HG03196 (cell line): Measurements from ENCODE around the gene C1QTNF9B.
"Not testable (repeated sequence)": the region's sequence is repeated elsewhere in the genome, so short reads cannot be mapped to it uniquely, and the experiment has no call there.

Experiments used
- ATAC-seq: cut with Tn5 transposase; IDR thresholded peaks from one replicate; pipeline ENCODE4 v1.9.1; 2021; ENCODE audit not compliant: unreplicated experiment

C1QTNF9B gene

DNA sequence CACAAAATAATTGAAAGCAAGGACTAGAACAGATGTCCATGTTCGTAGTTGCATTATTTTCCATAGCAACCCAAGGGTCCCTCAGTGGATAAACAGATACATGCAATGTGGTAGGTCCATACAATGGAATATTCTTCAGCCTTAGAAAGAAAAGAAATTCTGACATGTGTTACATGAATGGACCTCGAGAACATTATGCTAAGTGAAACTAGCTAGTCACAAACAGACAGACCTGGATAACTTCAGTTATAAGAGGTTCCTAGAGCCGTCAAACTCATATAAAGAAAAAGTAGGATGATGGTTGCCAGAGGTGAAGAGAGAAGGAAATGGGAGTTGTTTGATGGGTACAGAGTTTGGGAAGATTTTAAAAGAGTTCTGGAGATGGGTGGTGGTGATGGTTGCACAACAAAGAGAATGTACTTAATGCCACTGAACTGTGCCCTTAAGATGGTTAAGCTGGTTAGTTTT, at the start of gene C1QTNF9B:
TSS of gene C1QTNF9B (minus strand) at position 51 of the 468 bp plus-strand sequence.
- ATAC-seq, result not testable (repeated sequence)

DNA sequence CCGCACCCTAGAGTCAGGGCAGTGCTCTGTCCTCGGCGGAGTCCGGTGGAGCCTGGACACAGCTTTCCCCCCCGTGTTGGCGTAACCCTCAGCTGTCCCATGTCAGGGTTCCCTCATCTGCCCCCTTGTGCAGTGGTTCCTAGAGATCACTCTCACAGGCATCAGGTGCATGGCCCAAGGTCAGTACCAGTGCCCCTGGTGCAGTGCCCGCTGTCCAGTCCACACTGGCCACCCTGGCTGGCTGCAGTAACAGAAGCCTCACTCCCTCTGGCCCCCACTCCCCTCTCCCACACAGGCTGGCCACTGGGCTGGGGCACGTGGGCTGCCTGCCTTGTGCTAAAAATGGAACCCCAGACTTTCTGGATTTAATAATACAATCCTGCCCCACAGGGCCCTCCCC, 49.6 kb upstream of the C1QTNF9B start:
- no peak for ATAC-seq

DNA sequence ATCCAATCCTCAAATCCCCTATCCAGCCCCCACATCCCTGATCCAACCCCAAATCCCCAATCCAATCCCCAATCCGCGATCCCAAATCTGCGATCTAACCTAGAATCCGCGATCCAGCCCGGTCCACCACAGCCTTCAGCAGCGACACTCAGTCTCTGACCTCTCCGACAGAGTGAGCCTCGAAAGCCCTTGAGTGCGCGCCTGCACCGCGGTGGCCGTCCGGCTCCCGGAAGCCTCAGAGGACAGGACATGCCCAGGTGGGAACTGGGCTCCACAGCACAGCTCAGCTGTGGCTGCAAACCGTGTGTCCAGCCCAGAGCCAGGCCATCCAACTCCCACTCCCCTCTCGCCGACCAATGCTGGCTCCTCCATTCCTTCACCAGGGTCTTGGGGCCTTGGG, 48.8 kb upstream of the C1QTNF9B start:
- no peak for ATAC-seq

DNA sequence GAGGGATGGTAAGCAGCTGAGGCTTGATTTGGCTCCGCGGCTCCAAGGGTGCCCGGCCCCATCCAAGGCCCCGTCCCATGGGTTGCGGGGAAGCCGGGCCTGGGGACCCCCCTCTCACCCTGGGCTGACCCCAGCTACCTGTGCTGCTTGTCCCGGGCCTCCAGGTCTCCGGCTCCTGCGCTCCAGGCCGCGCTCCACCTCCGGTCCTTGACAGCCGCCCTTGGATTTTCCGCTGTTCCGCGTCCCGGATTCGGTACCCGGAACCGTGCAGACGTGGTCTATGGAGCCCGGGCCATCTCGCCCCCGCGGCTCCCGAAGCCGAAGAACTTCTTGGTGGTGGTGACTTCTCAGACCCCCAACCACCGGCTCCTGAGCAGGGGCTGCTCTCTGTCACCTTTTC, 48.3 kb upstream of the C1QTNF9B start:
- ATAC-seq, result no peak

DNA sequence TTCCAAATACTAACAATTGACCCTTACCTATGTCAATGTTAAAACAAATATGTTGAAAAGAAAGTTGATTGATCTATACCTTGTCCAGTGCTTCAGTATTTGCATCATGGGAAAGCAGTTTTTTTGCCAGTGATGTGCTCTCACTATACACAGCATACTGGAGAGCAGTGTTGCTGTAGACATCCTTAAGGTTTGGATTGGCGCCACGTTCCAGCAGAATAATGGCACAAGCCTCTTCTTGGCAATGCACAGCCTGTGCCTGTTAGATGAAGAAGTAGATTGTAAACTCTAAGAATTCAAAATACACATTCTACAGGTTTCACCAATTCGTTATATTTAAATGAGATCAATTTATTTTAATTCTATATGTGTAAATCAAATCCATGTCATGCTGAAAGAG, 43.9 kb upstream of the C1QTNF9B start:
- ATAC-seq, result no peak

DNA sequence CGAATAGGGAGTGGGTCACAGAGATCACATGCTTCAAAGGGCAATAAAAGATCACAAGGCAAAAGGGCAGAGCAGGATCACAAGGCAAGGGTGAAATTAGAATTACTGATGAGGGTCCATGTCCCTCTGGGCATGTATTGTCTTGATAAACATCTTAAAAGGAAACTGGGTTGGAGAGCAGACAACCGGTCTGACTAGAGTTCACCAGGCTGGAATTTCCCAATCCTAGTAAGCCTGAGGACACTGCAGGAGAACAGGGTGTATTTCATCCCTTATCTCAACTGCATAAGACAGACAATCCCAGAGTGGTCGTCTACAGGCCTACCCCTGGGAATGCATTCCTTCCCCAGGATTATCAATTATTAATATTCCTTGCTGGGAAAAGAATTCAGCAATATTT, 42.4 kb upstream of the C1QTNF9B start:
- not testable (repeated sequence) for ATAC-seq

DNA sequence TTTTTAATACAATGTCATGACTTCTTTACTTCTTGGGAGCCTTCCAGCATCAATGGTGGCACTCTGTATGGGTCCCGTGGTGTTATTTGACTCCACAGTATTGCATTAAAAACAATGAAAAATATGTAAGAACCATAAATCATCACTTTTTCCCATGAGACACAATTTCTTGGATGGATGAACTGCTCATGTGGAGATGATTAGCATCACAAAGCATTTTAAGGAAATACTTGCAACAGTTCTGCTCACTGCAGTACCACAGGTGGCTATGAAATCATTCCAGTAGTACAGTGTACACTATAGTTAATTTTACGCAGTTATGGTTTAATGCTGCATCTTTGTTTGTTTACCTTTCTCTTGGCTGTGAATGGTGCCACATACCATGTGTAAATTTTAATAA, 37.2 kb upstream of the C1QTNF9B start:
- no peak for ATAC-seq

DNA sequence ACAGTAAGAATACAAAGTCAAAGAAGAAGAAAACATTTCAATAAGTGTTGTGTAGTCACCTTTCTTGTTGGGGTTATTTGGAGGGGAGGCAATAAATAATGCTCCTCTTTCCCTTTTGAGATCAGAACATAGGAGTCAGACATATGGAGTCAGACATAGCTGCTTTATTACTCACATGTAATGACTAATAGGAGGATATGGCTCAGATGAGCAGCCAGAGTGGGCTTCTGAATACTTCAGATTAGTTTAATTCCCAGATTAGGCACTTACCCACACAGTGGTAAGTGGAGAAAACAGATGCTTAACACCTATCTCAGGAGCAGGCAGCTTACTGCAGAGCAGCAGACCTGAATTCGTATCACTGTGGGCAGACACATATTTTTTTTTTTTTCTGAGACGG, 31.7 kb upstream of the C1QTNF9B start:
- no peak for ATAC-seq

DNA sequence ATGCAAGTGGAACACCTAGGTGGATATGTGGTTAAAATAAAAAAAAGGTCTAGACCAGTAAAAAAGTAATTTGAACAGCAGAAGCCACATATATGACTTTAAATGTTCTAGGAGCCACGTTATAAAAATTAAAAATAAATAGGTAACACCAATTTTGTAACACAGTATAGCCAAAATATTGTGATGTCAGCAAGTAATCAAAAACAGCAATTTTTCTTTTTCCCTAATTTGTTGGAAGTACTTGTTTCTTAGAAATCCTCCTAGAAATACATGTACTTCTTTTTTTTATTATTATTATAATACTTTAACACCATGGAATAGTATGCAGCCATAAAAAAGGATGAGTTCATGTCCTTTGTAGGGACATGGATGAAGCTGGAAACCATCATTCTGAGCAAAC, 25.7 kb upstream of the C1QTNF9B start:
- ATAC-seq, result no peak

DNA sequence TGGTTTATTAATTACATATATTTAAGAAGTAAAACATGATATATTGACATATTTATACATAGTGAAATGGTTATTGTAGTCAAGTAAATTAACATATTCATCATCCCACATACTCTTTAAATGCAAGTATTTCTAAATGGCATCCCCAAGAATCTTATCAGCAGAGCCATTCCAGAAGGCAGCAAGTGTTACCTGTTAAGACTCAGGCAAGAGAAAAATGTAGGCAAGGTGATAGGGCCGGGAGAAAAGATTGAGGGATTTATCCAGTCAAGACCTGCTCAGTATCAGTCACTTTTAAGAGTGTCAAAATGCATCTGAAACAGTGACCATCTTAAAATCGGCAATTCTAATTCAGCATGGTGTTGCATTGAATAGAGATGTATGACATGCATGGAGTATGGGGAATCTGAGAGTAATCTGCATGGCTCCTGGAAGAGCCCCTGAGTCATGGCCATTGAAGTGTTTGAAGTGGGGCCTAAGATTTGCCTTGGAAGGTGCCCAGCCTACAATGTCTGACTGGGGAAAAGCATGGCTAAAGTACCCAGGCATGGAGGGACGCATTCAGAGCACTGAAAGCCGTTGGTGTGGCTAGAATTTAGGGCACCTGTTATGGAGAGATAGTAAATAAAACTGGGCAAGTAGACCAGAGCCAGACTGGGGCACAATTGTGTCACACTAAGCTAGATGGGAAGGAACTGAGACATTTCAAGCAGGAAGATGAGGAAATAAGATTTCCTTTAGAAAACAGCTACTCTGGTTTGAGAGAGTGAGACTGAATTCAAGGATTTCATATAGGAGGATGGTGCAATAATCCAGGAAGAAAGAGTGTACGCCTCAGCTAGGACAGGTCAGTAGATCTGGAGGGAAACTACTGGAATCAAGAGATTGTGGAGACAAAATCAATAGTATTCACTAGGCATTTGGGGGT, 25.0 kb upstream of the C1QTNF9B start:
- ATAC-seq, result no peak

DNA sequence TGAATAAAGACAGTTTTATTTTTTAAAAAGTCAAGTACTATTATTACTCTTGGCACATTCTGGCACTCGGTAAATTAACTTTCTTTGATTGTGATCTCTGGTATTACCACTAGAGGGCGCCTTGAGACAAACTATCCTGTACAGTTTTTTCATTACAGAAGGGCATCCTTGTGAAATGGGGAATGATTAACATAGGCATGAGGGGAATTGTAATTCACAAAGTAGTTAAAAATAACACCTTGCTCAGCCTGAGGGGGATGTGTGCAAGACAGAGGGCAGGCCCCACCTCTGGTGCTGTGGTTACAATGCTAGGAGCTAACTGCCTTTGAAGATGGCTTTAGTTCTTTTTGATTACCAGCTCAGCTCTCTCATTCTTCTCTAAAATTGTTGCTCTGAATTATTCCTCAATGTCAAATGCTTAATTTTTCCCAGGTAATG, 24.2 kb upstream of the C1QTNF9B start:
- no peak for ATAC-seq

DNA sequence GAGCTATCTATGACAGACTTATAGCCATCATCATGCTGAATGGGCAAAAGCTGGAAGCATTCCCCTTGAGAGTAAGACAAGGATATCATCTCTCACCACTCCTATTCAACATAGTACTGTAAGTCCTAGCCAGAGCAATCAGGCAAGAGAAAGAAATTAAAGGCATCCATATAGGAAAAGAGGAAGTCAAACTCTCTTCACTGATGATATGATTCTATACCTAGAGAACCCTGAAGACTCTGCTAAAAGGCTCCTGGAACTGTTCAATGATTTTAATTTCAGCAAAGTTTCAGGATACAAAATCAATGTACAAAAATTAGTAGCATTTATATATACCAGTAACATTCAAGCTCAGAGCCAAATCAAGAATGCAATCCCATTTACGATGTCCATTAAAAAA, 21.7 kb upstream of the C1QTNF9B start:
- no peak for ATAC-seq

DNA sequence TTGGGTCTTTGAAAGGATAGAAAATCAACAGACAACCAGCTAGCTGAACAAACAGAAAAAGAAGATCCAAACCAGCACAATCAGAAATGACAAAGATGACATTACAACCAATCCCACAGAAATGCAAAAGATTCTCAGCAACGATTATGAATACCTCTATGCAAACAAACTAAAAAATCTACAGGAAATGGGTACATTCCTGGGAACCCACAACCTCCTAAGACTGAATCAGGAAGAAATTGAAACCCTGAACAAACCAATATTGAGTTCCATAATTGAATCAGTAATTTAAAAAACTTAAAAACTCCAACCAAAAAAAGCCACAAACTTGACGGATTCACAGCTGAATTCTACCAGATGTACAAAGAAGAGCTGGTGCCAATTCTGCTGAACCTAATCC, 20.9 kb upstream of the C1QTNF9B start:
- no peak for ATAC-seq

DNA sequence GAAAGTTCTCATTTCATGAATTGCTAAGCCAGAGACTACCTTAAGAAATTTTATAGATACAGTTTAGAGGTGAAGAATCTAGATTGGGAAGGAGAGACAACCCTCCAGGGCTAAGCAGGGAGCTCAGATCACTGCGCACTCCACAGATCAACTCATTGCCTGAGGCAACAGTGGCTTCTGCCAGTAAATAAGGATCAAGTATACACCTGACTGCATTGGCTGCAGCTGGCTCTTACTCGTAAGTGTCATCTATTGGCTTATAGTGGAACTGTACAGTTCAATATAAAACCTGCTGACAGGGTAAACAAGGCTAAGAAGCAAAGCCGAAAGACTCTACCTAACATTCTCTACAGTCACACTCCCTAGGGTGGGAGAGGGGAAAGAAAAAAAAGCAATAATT, 18.0 kb upstream of the C1QTNF9B start:
- no peak for ATAC-seq

DNA sequence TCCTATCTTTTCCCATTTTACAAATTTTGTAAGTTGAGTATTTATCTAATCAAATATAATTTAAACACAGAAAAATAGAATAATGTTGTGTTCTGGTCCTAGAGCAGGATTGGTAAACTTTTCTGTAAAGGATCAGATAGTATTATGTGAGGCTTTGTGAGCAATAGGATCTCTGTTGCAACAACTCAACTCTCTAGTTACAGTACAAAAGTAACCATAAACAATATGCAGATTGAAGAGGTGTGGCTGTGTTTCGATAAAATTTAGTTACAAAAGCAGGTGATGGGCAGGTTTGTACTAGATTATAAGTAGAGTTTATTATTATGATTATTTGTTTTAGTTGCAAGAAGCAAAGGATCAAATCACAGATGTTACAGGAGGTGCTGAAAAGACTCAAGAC, 15.2 kb upstream of the C1QTNF9B start:
- ATAC-seq, result no peak

DNA sequence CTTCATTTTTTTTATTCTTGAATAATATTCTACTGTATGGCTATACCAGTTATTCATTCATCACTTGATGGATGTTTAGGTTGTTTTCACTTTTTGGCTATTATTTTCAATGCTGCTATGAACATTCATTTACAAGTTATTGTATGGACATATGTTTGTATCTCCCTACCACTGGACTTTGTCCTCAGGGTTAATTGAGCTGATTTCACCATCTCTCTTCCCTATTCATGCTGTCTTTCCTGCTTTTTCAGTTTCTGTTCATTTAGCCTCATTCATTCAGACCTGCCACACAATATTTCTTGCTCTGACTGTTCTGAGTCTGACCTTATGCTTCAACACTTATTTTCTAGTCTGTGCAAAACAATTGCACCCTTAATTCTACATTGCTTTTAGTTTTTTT, 12.3 kb upstream of the C1QTNF9B start:
- ATAC-seq, result no peak

DNA sequence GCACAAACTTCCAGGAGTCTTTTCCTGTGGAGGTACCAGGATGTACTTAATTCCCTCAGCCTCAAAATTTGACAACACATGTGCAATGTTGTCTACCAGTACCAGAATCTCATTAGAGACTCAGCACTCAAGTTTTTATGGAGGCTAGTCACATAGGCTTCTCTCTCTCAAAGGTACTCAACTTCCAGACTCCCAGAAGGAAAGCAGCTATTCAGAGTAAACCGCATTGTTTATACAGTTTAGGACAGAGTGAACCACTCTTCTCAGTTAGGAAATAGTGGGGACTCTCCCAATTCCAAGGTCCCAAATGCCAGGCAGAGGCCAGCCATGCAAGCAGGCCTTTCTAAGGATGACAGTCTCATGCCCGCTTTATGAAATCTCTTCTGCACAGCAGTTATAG, 8.5 kb upstream of the C1QTNF9B start:
- ATAC-seq, result no peak

DNA sequence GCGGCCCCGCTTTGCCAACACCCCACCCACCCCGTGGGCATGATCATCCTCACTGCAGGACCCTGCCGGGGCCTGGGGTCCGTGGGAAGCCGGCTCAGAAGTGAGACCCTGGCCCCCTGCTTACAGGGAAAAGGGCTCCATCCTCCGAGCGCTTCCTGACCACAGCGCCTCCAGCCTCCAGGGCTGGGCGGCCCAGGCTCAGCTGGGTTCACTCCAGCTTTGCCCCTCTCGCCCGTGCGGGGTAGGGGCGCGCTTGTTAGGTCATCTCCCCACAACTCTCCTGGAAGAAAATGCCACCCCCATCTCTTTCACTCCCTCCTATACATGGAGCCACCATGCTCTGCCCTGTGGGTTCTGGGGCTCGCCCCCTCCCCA, 6.6 kb upstream of the C1QTNF9B start:
- no peak for ATAC-seq

DNA sequence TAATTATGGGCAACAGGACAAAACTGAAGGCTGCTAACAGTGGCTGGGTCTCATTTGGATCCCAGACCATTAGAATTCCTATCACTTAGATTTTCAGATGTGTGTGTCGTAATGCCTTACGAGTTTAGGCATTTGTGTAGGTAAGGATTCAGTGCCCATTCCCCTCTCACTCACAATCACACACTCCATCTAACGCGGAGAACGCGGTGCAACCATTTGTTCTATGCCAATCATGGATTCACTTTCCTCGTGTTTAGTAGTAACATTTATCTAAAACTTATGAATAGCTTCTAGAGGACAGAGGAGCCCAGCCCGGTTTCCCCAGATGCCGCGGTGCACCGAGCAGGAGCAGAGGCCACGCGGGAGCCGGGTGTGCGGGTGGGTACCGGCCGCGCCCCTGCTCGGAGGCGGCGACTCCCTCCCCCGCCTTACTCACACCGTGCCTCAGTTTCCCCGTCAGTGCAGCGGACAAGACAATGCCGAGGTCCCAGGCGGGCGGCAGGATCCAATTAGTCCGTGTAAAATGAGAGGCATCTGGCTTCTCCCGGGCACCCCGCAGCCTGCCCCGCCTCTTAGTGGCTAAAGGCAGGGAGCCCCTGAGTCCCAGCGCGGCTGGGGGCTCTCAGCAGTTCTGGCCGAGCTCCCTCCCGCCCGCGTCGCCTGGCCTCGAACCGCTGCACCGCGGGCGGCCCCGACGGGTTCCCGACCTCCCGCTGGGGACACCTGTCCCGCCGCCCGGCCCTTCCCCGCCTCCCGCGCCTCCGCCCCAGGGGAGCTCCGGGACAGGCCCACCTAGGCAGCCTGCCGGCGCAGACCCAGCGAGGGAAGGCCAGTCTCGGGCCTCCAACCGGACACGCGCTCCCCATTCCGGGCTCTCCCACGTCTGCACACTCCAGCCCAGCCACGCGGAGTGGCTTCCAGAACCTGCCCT, 5.9 kb upstream of the C1QTNF9B start:
- ATAC-seq, result no peak

DNA sequence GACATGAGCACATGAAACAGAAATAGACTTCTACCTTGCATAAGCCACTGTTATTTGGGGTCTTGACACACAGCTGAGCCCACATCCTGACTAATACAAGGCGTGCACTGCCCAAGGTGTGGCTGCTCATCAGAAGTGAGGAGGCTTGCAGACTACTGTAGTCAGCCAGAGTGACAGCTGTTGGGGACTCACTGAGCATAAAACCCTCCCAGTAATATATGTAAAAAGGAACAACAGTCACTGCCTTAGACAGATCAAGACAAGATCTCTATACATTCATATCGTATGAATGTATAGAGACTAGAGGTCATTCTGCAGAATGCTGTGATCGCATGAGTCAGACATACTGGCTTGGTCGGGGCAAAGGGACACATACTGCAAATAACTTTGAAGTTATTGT, 4.1 kb upstream of the C1QTNF9B start:
- ATAC-seq, result no peak

DNA sequence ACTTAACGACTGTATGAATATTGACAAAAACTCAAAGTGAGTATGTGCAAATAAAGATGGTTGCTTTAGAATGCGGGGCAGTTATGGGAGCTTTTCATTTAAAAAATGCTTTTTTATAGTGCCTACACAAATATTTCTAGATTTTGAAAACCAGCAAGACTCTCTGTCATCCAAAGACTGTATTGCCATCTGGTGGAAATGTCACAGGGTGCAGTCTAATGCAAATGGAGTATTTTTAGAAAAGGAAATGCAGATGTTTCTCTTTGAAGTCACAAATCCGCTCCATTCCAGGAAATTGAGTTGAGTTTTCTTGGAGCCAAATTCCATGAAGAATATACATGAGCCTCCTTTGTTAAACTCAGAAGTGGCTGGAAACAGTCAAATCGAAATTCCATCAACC, 2.3 kb upstream of the C1QTNF9B start:
- ATAC-seq, result no peak

DNA sequence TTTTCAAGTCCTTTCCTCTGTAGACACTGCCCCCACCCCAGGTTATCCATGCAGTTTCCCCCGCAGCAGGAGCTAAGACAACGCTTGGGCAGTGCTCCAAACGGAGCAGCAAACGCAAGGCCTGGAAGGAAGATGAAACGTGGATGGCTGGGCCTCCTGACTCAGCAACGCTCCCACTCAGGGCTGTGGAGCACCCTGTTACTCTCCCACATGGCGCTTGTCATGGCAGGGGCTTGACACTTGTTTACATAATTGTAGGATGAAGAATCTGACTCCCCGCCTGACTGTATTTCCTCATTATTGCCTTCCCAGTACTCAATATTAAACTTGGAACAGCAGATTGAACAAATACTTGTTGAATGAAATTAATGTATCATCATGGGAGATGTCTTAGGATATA, 799 bp upstream of the C1QTNF9B start:
- no peak for ATAC-seq
